MM.1S (cell line): ENCODE data around the gene GSTM2.

Experiments used
- CTCF ChIP-seq: fragments of 300-600 bp; sonication (generic); IDR thresholded peaks from 2 replicates; pipeline ENCODE4 v1.5.1; 2016; ENCODE audit warnings: antibody characterized with exemption, low read length, mixed read lengths
- EZH2 ChIP-seq: fragments of 300-600 bp; sonication (generic); optimal IDR thresholded peaks from 2 replicates; pipeline ENCODE3; 2017; ENCODE audit warnings: low read depth, mild to moderate bottlenecking, antibody characterized with exemption, low read length, mixed read lengths

GRCh38 chr1:109641078-109641740 is 26.6 kb upstream of the GSTM2 start:
- TF ChIP-seq CTCF (no peak), EZH2 (no peak)
